ENCODE results near the gene RTL1. TPM values are rescaled to one million over a fixed set of nuclear protein-coding genes. Genes with fewer than 3 reads are reported as not detected.

Gene RTL1
- total RNA-seq, 4 donors from 2014 or later: not detected

GRCh38 chr14:100881211-100882025 lies 22.1 kb downstream of the RTL1 start:
- in situ Hi-C loops (cut with MboI; ENCODE audit: low pct_ligation_motif_present in 1 of 4, low pct_unique_long_range_greater_than_20kb in 1 of 4, low sequenced_read_pairs in 3 of 4) (no loop called here), intact Hi-C loops (cut with DNase I; ENCODE audit: low total_unique reads) (no loop called here)
- no peak for DNase-seq
- H3K9me3 ChIP-seq: no peaks in the 10 kb centered on the region
- no peaks in the 10 kb centered on the region for H3K27me3 ChIP-seq
- no peak overlapping the region for H3K27ac ChIP-seq
- WGBS, 2 donors (ENCODE audit: low coverage in 1 of 2): 95 to 100% methylated on average over 6 to 36 of the region's 38 CpGs
- no peak overlapping the region for H3K4me3 ChIP-seq
- H3K4me1 ChIP-seq: no peaks in the 10 kb centered on the region
- no peak for TF ChIP-seq POLR2A (IDR thresholded peaks at IDR 0.05)
- no peak for TF ChIP-seq EP300 (IDR thresholded peaks at IDR 0.05; ENCODE audit: low read depth)
- no peak for TF ChIP-seq CTCF (IDR thresholded peaks at IDR 0.05)
- TF ChIP-seq POLR2AphosphoS5 (IDR thresholded peaks at IDR 0.05): no peak
- H3K36me3 ChIP-seq: no peaks in the 10 kb centered on the region

GRCh38 chr14:100880271-100881101 lies 23.0 kb downstream of the RTL1 start:
- no peaks in the 10 kb centered on the region for H3K4me1 ChIP-seq
- DNase-seq: no peak
- no peaks in the 10 kb centered on the region for H3K36me3 ChIP-seq
- no peaks in the 10 kb centered on the region for H3K9me3 ChIP-seq
- in situ Hi-C loops (cut with MboI; ENCODE audit: low pct_ligation_motif_present in 1 of 4, low pct_unique_long_range_greater_than_20kb in 1 of 4, low sequenced_read_pairs in 3 of 4) (no loop called here), intact Hi-C loops (cut with DNase I; ENCODE audit: low total_unique reads) (no loop called here)
- no peak overlapping the region for H3K4me3 ChIP-seq
- no peaks in the 10 kb centered on the region for H3K27me3 ChIP-seq
- 79 to 90% methylated on average over 4 to 32 of the region's 34 CpGs for WGBS, 2 donors (ENCODE audit: low coverage in 1 of 2)
- no peak overlapping the region for H3K27ac ChIP-seq
- TF ChIP-seq EP300 (IDR thresholded peaks at IDR 0.05; ENCODE audit: low read depth): no peak
- TF ChIP-seq CTCF (IDR thresholded peaks at IDR 0.05): no peak
- TF ChIP-seq POLR2AphosphoS5 (IDR thresholded peaks at IDR 0.05): no peak

DNA sequence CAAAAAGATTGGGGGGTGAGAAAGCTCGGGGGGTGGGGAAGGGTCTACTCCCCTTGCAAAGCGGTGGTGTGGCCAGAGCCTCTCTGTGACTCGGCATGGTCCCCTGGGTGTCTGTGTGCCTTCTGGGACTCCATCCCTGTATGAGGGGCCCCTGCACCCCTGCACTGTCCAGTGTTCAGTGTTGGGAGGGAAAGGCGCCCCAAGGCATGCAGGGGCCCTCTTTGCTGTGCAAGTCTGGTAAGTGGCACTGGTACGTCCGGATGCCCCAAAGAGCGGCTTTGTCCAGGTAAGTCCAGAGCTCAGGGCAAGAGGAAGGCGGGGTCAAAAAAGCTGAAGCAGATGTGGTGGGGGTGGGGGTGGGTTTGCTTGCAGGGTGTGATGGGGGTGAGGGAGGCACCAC lies 23.7 kb downstream of the RTL1 start:
- Histone ChIP-seq H3K4me3 (no peak overlapping the region), H3K27me3 (no peaks in the 10 kb centered on the region), H3K36me3 (no peaks in the 10 kb centered on the region), H3K9me3 (no peaks in the 10 kb centered on the region), H3K4me1 (no peaks in the 10 kb centered on the region), H3K27ac (no peak overlapping the region)
- no peak for TF ChIP-seq POLR2A (IDR thresholded peaks at IDR 0.05)
- no peak for TF ChIP-seq CTCF (IDR thresholded peaks at IDR 0.05)
- no peak for TF ChIP-seq EP300 (IDR thresholded peaks at IDR 0.05; ENCODE audit: low read depth)
- TF ChIP-seq POLR2AphosphoS5 (IDR thresholded peaks at IDR 0.05): no peak
- intact Hi-C loops (cut with DNase I; ENCODE audit: low total_unique reads): no loop called here
- DNase-seq: no peak
- in situ Hi-C loops (cut with MboI; ENCODE audit: low pct_ligation_motif_present in 1 of 4, low pct_unique_long_range_greater_than_20kb in 1 of 4, low sequenced_read_pairs in 3 of 4): no loop called here
- WGBS, 2 donors (ENCODE audit: low coverage in 1 of 2): 93 to 100% methylated on average over 1 to 7 of the region's 8 CpGs

DNA sequence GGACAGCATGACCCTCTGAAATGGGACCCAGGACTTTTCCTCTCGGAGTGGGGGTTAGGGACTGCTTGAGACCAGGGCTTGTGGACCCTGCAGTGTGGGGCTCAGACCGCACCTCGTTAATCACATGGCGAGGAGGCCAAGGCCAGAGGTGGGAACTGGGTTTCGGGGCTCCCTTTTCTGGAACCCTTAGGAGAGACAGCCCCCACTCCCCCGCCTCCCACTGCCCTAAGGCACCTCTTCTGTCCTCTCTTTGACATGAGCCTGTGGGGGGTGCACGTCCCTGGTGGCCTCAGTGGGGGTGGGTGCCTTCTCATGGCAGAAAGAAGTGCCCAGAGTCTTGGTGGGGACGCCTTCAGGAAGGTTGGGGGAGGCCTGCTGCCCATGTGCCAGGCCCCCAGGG lies 24.3 kb downstream of the RTL1 start:
- no peaks in the 10 kb centered on the region for H3K4me1 ChIP-seq
- in situ Hi-C loops (cut with MboI; ENCODE audit: low pct_ligation_motif_present in 1 of 4, low pct_unique_long_range_greater_than_20kb in 1 of 4, low sequenced_read_pairs in 3 of 4): no loop called here
- no peaks in the 10 kb centered on the region for H3K9me3 ChIP-seq
- intact Hi-C loops (cut with DNase I; ENCODE audit: low total_unique reads): no loop called here
- no peak overlapping the region for H3K4me3 ChIP-seq
- H3K36me3 ChIP-seq: no peaks in the 10 kb centered on the region
- H3K27ac ChIP-seq: no peak overlapping the region
- no peak for DNase-seq
- whole genome bisulfite sequencing, 2 donors (ENCODE audit: low coverage in 1 of 2): 94% methylated on average over 7 of the region's 8 CpGs; no CpG with 5 or more reads in 1 of the 2 donors
- TF ChIP-seq POLR2AphosphoS5 (IDR thresholded peaks at IDR 0.05): no peak
- TF ChIP-seq POLR2A (IDR thresholded peaks at IDR 0.05): no peak
- TF ChIP-seq CTCF (IDR thresholded peaks at IDR 0.05): no peak
- no peak for TF ChIP-seq EP300 (IDR thresholded peaks at IDR 0.05; ENCODE audit: low read depth)
- no peaks in the 10 kb centered on the region for H3K27me3 ChIP-seq

Measured in transverse colon (tissue), 4 donors.